Thoracic aorta (tissue), 2 donors: ENCODE results near the gene CTIF. TPM values are rescaled to one million over a fixed set of nuclear protein-coding genes. Genes with fewer than 3 reads are reported as not detected.

ENCODE experiments used
- ATAC-seq: fragments of 150-250 bp; one replicate; pipeline ENCODE4 v1.8.0; 2017; ENCODE audit warnings: low read depth; ENCODE audit not compliant: insufficient number of reproducible peaks, low FRiP score
- DNase-seq: peaks from one replicate; pipeline ENCODE4 v3.0.0-alpha.2; 2020; ENCODE audit warnings: low spot score
- H3K27ac ChIP-seq, 2 donors: fragments of 200-600 bp; sonication (generic); 1 replicate in 1 of 2; 2 replicates in 1 of 2; pipeline ENCODE4 v1.5.1; 2016; ENCODE audit warnings: mild to moderate bottlenecking in 2 of 2, moderate library complexity in 2 of 2
- H3K27me3 ChIP-seq: fragments of 200-600 bp; sonication (generic); replicated peaks from 2 replicates; pipeline ENCODE4 v1.6.0; 2016; ENCODE audit warnings: mild to moderate bottlenecking; ENCODE audit not compliant: insufficient read depth
- H3K36me3 ChIP-seq: fragments of 200-600 bp; sonication (generic); one replicate; pipeline ENCODE4 v1.5.1; 2016
- H3K4me1 ChIP-seq, 2 donors: fragments of 200-600 bp; sonication (generic); 1 replicate in 1 of 2; 2 replicates in 1 of 2; pipeline versions ENCODE4 v1.5.1 to v1.6.0; 2016; ENCODE audit warnings: low read depth in 2 of 2, mild to moderate bottlenecking in 1 of 2; ENCODE audit not compliant: control insufficient read depth in 1 of 2
- H3K4me3 ChIP-seq: fragments of 200-600 bp; sonication (generic); 2 replicates; pipeline ENCODE4 v1.5.1; 2016; ENCODE audit warnings: mild to moderate bottlenecking
- H3K9me3 ChIP-seq: fragments of 200-600 bp; sonication (generic); 2 replicates; pipeline ENCODE4 v1.5.1; 2016
- total RNA-seq, 2 donors: library from RNA; depleted of rRNA; stranded (reverse); fragments of >200 nt; gene quantifications; one replicate each; pipeline versions ENCODE4 v1.1.0 to v1.2.3, GENCODE V29; 2016
- TF ChIP-seq, protein P1 (sequence below): fragments of 200-600 bp; sonication (generic); IDR thresholded peaks from one replicate; pipeline ENCODE4 v1.5.1; 2019; ENCODE audit warnings: antibody characterized with exemption

CTIF gene
- total RNA-seq, 2 donors from 2014 or later: 63.3 to 125 TPM

DNA sequence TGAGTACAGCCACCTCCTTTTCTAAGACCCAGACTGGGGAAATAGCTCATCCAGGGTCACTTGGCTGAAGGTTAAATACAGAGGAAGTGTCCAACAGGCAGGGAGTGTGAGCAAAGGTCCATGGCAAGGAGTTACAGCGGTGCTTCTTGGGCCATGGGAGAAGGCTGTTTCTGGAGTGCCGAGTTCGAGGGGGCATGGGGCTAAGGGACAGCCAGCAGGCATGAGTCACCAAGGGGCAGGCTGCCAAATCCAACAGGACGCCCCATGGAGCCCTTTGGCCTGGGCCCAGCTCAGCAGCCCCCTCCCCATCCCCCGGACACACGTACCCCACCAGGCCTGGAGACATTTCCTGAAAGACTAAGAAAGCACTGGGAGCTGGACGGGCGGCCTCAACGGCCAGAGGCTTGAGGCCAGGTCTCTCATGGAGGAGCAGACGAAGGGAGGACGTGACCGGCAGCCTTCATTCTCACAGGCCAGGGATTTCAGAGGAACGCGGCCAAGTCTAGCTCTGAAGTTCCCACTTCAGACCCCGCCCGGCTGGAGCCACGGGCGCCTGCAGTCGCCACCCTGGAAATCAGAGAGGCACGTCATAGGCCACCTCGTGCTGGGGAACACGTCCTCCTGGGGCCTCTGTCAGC lies 251.5 kb downstream of the CTIF start:
- ATAC-seq: peak; percentile 66
- Histone ChIP-seq H3K36me3 (no peaks in the 10 kb centered on the region), H3K27me3 (no peaks in the 10 kb centered on the region), H3K4me1 (peaks cover 18 to 65% of the 10 kb centered on the region in 2 donors), H3K4me3 (no peak overlapping the region), H3K27ac (peak overlapping the region; percentile 92 to 93), H3K9me3 (no peaks in the 10 kb centered on the region)
- DNase-seq: peak; percentile 79
- TF ChIP-seq, protein P1, sequence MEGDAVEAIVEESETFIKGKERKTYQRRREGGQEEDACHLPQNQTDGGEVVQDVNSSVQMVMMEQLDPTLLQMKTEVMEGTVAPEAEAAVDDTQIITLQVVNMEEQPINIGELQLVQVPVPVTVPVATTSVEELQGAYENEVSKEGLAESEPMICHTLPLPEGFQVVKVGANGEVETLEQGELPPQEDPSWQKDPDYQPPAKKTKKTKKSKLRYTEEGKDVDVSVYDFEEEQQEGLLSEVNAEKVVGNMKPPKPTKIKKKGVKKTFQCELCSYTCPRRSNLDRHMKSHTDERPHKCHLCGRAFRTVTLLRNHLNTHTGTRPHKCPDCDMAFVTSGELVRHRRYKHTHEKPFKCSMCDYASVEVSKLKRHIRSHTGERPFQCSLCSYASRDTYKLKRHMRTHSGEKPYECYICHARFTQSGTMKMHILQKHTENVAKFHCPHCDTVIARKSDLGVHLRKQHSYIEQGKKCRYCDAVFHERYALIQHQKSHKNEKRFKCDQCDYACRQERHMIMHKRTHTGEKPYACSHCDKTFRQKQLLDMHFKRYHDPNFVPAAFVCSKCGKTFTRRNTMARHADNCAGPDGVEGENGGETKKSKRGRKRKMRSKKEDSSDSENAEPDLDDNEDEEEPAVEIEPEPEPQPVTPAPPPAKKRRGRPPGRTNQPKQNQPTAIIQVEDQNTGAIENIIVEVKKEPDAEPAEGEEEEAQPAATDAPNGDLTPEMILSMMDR: no peak

DNA sequence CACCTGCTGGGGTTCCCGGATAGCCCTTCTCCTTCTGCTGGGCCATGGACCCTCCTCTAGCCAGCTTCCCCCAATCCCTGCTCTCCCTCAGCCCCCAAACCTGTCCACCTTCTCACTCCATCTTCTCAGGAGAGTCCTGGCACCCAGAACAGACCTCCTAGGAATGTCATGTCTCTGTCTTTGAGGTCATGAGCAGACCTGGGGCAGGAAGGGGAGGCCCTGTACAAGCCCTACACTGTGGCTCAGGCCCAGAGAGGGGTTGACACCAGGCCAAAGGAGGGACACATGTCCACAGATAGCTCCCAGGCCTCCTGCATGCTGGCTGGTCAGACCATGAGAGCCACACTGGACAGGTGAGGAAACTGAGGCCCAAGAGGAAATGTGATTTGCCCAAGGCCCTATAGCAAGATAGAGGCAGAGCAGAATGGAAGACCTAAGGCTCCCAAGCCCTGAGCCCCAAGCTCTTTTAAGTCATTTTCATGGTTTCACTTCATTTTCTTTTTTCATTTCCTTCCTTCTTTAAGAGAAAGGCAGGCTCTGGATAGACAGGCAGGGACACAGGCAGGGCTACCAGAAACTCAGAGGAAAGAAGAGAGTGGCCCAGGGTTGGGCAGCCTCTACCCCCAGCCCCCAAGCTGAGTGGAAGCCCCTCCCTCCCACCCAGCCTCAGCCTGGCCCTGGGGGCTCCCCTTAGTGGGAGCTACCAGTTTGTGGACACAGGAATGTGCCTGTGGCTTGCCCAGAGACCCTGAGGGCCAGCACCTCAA lies 252.2 kb downstream of the CTIF start:
- peak overlapping the region; percentile 92 to 93 for H3K27ac ChIP-seq
- DNase-seq: no peak
- H3K36me3 ChIP-seq: no peaks in the 10 kb centered on the region
- no peaks in the 10 kb centered on the region for H3K9me3 ChIP-seq
- H3K4me3 ChIP-seq: no peak overlapping the region
- no peak for ATAC-seq
- TF ChIP-seq, protein P1: no peak
- no peaks in the 10 kb centered on the region for H3K27me3 ChIP-seq
- H3K4me1 ChIP-seq: peaks cover 18 to 58% of the 10 kb centered on the region in 2 donors

DNA sequence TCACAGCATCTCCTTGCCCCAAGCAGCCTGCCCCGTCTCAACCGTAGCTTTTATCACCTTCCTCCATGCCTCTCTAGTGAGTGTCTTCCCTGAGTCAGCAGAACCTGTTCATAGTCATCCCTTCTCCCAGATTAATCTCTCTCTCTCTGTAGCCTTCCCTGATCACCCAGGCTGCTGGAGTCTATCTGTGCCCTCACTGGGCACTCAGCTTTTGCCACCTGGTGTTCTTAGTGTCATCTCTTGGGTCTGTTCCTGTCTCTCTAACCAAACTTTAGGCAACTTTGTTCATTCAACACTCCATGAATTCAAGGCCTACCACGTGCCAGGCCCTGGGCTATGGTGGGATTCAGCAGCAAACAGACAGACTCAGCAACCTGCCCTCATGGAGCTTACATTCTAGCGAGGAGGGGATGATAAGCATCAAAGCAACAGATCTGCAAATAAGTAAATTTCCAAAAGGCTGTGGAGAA lies 252.8 kb downstream of the CTIF start:
- no peak for ATAC-seq
- no peak for DNase-seq
- peaks cover 18 to 54% of the 10 kb centered on the region in 2 donors for H3K4me1 ChIP-seq
- no peaks in the 10 kb centered on the region for H3K36me3 ChIP-seq
- peak overlapping the region; percentile 92 to 93 for H3K27ac ChIP-seq
- H3K27me3 ChIP-seq: no peaks in the 10 kb centered on the region
- TF ChIP-seq, protein P1: no peak
- no peaks in the 10 kb centered on the region for H3K9me3 ChIP-seq
- no peak overlapping the region for H3K4me3 ChIP-seq

DNA sequence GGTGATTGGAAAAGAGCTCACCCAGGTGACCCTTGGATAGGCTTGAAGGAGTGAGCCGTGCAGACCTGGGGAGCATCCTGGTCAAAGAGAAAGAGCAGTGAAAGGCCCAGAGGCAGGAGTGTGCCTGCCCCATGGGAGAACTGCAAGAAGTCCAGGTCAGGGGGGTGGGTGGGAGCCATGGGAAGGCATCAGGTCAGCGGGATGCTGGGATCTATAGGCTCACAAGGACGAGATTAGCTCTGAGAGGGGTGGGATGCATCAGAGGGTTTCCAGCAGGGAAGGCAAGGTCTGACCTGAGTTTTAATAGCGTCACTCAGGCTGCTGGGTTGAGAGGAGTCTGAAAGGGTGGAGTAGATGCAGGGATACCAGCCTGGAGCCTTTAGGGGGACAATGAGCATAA lies 253.3 kb downstream of the CTIF start:
- Histone ChIP-seq H3K9me3 (no peaks in the 10 kb centered on the region), H3K27me3 (no peaks in the 10 kb centered on the region), H3K4me1 (peaks cover 15 to 52% of the 10 kb centered on the region in 2 donors), H3K27ac (no peak overlapping the region), H3K36me3 (no peaks in the 10 kb centered on the region), H3K4me3 (no peak overlapping the region)
- DNase-seq: no peak
- no peak for ATAC-seq
- TF ChIP-seq, protein P1: no peak

DNA sequence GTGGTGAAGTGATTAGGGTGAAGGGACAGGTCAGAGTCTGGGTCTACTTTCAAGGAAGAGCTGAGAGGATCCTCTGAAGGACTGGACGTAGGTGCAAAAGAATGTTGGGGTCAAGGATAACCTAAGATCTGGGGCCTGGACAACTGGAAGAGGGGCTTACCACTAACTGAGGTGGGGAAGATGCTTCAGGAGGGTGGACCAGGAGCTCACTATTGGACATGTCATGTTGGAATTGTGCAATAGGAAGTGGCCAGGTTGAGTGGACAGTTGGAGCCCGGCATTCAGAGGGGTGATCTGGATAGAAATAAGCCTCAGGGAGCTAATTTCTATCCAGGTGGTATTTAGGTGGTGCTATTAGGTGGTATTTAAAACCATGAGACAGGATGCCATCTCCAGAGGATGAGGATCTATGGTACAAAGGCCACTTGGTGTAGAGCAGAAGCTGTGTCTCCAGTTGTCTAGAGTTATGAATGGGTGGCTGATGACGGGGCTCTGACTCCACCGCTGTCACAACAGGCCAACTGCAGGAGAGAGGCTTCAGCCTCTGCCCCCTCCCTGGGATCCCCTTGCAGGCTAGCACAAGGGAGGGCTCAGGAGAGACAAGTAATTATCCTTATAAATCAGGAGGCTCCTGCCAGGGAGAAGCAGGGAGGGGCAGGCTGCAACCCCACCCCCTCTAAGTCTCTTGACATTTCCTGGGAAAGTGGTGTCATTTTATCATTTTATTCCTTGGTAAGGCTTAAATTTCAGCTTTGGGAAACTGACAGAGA lies 254.0 kb downstream of the CTIF start:
- no peak overlapping the region for H3K4me3 ChIP-seq
- TF ChIP-seq, protein P1: no peak
- ATAC-seq (no peak), DNase-seq (no peak)
- H3K9me3 ChIP-seq: no peaks in the 10 kb centered on the region
- no peak overlapping the region for H3K27ac ChIP-seq
- no peaks in the 10 kb centered on the region for H3K27me3 ChIP-seq
- no peaks in the 10 kb centered on the region for H3K36me3 ChIP-seq
- peaks cover 15 to 52% of the 10 kb centered on the region in 2 donors for H3K4me1 ChIP-seq
